ENCODE results near the gene RAB11FIP3. TPM values are rescaled to one million over a fixed set of nuclear protein-coding genes. Genes with fewer than 3 reads are reported as not detected.
"Not testable (repeated sequence)": the region's sequence is repeated elsewhere in the genome, so short reads cannot be mapped to it uniquely, and the experiment has no call there.

RAB11FIP3 gene
- total RNA-seq, 1 donor from 2014 or later: 35.2 TPM

GRCh38 chr16:415170-415498, 10.3 kb upstream of the RAB11FIP3 start:
- intact Hi-C loops (cut with micrococcal nuclease): not testable (repeated sequence)

GRCh38 chr16:422179-422578, 3.3 kb upstream of the RAB11FIP3 start:
- intact Hi-C loops (cut with micrococcal nuclease): loop anchor here (10.0 kb wide), 1 partner anchor 163 kb away; no protein-coding TSS in a partner anchor

GRCh38 chr16:424033-424622, 1.3 kb upstream of the RAB11FIP3 start:
- intact Hi-C loops (cut with micrococcal nuclease): loop anchor here (10.0 kb wide), 1 partner anchor 161 kb away; no protein-coding TSS in a partner anchor

GRCh38 chr16:424623-425081, 797 bp upstream of the RAB11FIP3 start:
- intact Hi-C loops (cut with micrococcal nuclease): loop anchor here (1.0 to 10.0 kb wide), 3 partner anchors 23 to 160 kb away; partner anchors contain the start of gene DECR2

- intact Hi-C loops (cut with micrococcal nuclease): loop anchor here (1.0 to 10.0 kb wide), 3 partner anchors 24 to 159 kb away; partner anchors contain the start of gene DECR2
Observed at GRCh38 chr16:425740-426114, 278 bp downstream of the RAB11FIP3 start.

- intact Hi-C loops (cut with micrococcal nuclease): loop anchor here (10.0 kb wide), 1 partner anchor 158 kb away; no protein-coding TSS in a partner anchor
Observed at GRCh38 chr16:426115-426905, 861 bp downstream of the RAB11FIP3 start.

- intact Hi-C loops (cut with micrococcal nuclease): loop anchor here (10.0 kb wide), 1 partner anchor 158 kb away; no protein-coding TSS in a partner anchor
Observed at GRCh38 chr16:426906-427249, 1.4 kb downstream of the RAB11FIP3 start.

- intact Hi-C loops (cut with micrococcal nuclease): loop anchor here (10.0 kb wide), 1 partner anchor 158 kb away; no protein-coding TSS in a partner anchor
Observed at GRCh38 chr16:427250-427649, 1.8 kb downstream of the RAB11FIP3 start.

GRCh38 chr16:430904-431303, 5.5 kb downstream of the RAB11FIP3 start:
- intact Hi-C loops (cut with micrococcal nuclease): no loop called here

- intact Hi-C loops (cut with micrococcal nuclease): no loop called here
Observed at GRCh38 chr16:440627-441026, 15.2 kb downstream of the RAB11FIP3 start.

GRCh38 chr16:441447-441846, 16.0 kb downstream of the RAB11FIP3 start:
- intact Hi-C loops (cut with micrococcal nuclease): no loop called here

GRCh38 chr16:442976-443375, 17.5 kb downstream of the RAB11FIP3 start:
- intact Hi-C loops (cut with micrococcal nuclease): no loop called here

- intact Hi-C loops (cut with micrococcal nuclease): no loop called here
Observed at GRCh38 chr16:444027-444426, 18.6 kb downstream of the RAB11FIP3 start.

GRCh38 chr16:445566-445965, 20.1 kb downstream of the RAB11FIP3 start:
- intact Hi-C loops (cut with micrococcal nuclease): no loop called here

GRCh38 chr16:450385-450784, 24.9 kb downstream of the RAB11FIP3 start:
- intact Hi-C loops (cut with micrococcal nuclease): no loop called here

- intact Hi-C loops (cut with micrococcal nuclease): no loop called here
Observed at GRCh38 chr16:450785-451512, 25.5 kb downstream of the RAB11FIP3 start.

- intact Hi-C loops (cut with micrococcal nuclease): no loop called here
Observed at GRCh38 chr16:454397-454940, 29.0 kb downstream of the RAB11FIP3 start.

- intact Hi-C loops (cut with micrococcal nuclease): no loop called here
Observed at GRCh38 chr16:455453-455852, 30.0 kb downstream of the RAB11FIP3 start.

GRCh38 chr16:456891-457483, 31.5 kb downstream of the RAB11FIP3 start:
- intact Hi-C loops (cut with micrococcal nuclease): no loop called here

GRCh38 chr16:457732-458400, 32.4 kb downstream of the RAB11FIP3 start:
- intact Hi-C loops (cut with micrococcal nuclease): no loop called here

GRCh38 chr16:459761-460160, 34.3 kb downstream of the RAB11FIP3 start:
- intact Hi-C loops (cut with micrococcal nuclease): no loop called here

All from T-helper 1 cell treated with Interleukin-12 subunit alpha and Interleukin-12 subunit beta and Interleukin-4 antibody, amounts not matched to agents 30 ng/mL and 1 ng/mL, for 36 hours (primary cell).